HepG2 (cell line): ENCODE data around the gene UNC5CL. TPM values are rescaled to one million over a fixed set of nuclear protein-coding genes. Genes with fewer than 3 reads are reported as not detected.
A peak's percentile ranks its signal among the peaks of the same experiment; 100 is the strongest.

Experiments
- DNMT3B ChIP-seq: conservative IDR thresholded peaks from 2 replicates; pipeline ENCODE4 v1.6.1; 2016; ENCODE audit warnings: missing biosample characterization, control low read depth
- HNRNPK ChIP-seq: fragments of 200-400 bp; formaldehyde crosslinking; IDR thresholded peaks from 2 replicates; pipeline ENCODE4 v1.6.1; 2018; ENCODE audit warnings: low read length, low read depth, moderate library complexity, mild to moderate bottlenecking; ENCODE audit not compliant: poor library complexity, severe bottlenecking
- KDM6A ChIP-seq: IDR thresholded peaks from 2 replicates; pipeline ENCODE4 v1.6.1; 2016; ENCODE audit warnings: low read depth
- MAFF ChIP-seq: IDR thresholded peaks from 2 replicates; pipeline ENCODE4 v1.6.1; 2011; ENCODE audit warnings: low read depth, low read length, improper control_type of control experiment
- NR2F1 ChIP-seq, 2 experiments: fragments of 450-650 bp in 1 of 2; formaldehyde crosslinking in 1 of 2; IDR thresholded peaks; 2 replicates each; pipeline versions ENCODE4 v1.5.0 to v1.6.1; 2016 to 2020; ENCODE audit warnings: mild to moderate bottlenecking in 1 of 2, missing compliant biosample characterization in 1 of 2, missing genetic modification reagents in 1 of 2, moderate library complexity in 1 of 2
- NR2F6 ChIP-seq, 2 experiments: IDR thresholded peaks; 2 replicates each; pipeline ENCODE4 v1.6.1; 2016; ENCODE audit warnings: antibody characterized with exemption in 1 of 2, mild to moderate bottlenecking in 1 of 2
- PATZ1 ChIP-seq: sonication (generic); formaldehyde crosslinking; IDR thresholded peaks from 2 replicates; pipeline ENCODE4 v1.4.0; 2020; ENCODE audit warnings: missing genetic modification reagents
- SAP130 ChIP-seq: IDR thresholded peaks from 2 replicates; pipeline ENCODE4 v1.6.1; 2016; ENCODE audit warnings: low read depth
- SETDB1 ChIP-seq: sonication (generic); formaldehyde crosslinking; IDR thresholded peaks from 2 replicates; pipeline ENCODE4 v1.5.1; 2020; ENCODE audit warnings: missing genetic modification reagents, mild to moderate bottlenecking, borderline replicate concordance
- SOX13 ChIP-seq, 3 experiments: fragments of 450-650 bp in 1 of 3; sonication (generic) in 1 of 3; formaldehyde crosslinking in 1 of 3; IDR thresholded peaks in 2 of 3; conservative IDR thresholded peaks in 1 of 3; 2 replicates each; pipeline versions ENCODE4 v1.5.0 to v1.6.1; 2016 to 2020; ENCODE audit warnings: antibody characterized with exemption in 1 of 3, mild to moderate bottlenecking in 1 of 3, missing compliant biosample characterization in 1 of 3, missing genetic modification reagents in 1 of 3, moderate library complexity in 1 of 3
- ZNF180 ChIP-seq: sonication (generic); formaldehyde crosslinking; IDR thresholded peaks from 2 replicates; pipeline ENCODE4 v1.4.0; 2020; ENCODE audit warnings: low read depth, missing genetic modification reagents, borderline replicate concordance
- ZNF230 ChIP-seq: sonication (generic); formaldehyde crosslinking; IDR thresholded peaks from 2 replicates; pipeline ENCODE4 v1.4.0; 2020; ENCODE audit warnings: mild to moderate bottlenecking, missing genetic modification reagents
- ZNF33A ChIP-seq: sonication (generic); formaldehyde crosslinking; IDR thresholded peaks from 2 replicates; pipeline ENCODE4 v1.5.1; 2020; ENCODE audit warnings: missing genetic modification reagents, mild to moderate bottlenecking, moderate library complexity, borderline replicate concordance
- ZNF503 ChIP-seq: sonication (generic); formaldehyde crosslinking; IDR thresholded peaks from 2 replicates; pipeline ENCODE4 v1.4.0; 2020; ENCODE audit warnings: missing genetic modification reagents
- ZNF543 ChIP-seq: sonication (generic); formaldehyde crosslinking; IDR thresholded peaks from 2 replicates; pipeline ENCODE4 v1.4.0; 2020; ENCODE audit warnings: mild to moderate bottlenecking, missing genetic modification reagents
- ZNF557 ChIP-seq: sonication (generic); formaldehyde crosslinking; IDR thresholded peaks from 2 replicates; pipeline ENCODE4 v1.4.0; 2020; ENCODE audit warnings: missing genetic modification reagents
- ZNF597 ChIP-seq: sonication (generic); formaldehyde crosslinking; IDR thresholded peaks from 2 replicates; pipeline ENCODE4 v1.5.0; 2020; ENCODE audit warnings: missing genetic modification reagents
- polyA plus RNA-seq, 8 experiments: library from polyadenylated mRNA; depleted of rRNA in 3 of 8; stranded (reverse) in 7 of 8; unstranded in 1 of 8; fragments of >200 nt; fragmentation: Illumina TruSeq in 4 of 8; extraction: Trizol in 4 of 8; gene quantifications; 2 replicates each; pipeline versions ENCODE4 v1.2.1 to v1.2.3, GENCODE V29; 2011 to 2016; ENCODE audit warnings: low read depth in 4 of 8, missing spikeins in 1 of 8, mixed read lengths in 1 of 8; ENCODE audit not compliant: insufficient read depth in 1 of 8
- total RNA-seq, 5 experiments: library from RNA; depleted of rRNA; stranded (reverse); fragments of >200 nt; fragmentation: Illumina TruSeq; extraction: Trizol; gene quantifications; 2 replicates each; pipeline ENCODE4 v1.2.3, GENCODE V29; 2016; ENCODE audit warnings: low read depth in 1 of 5
- TF ChIP-seq, protein P1 (sequence below): IDR thresholded peaks from 2 replicates; pipeline ENCODE4 v1.6.1; 2016; ENCODE audit warnings: missing compliant biosample characterization, missing genetic modification reagents, borderline replicate concordance
- TF ChIP-seq, protein P2 (sequence below): sonication (generic); formaldehyde crosslinking; IDR thresholded peaks from 2 replicates; pipeline ENCODE4 v1.4.0; 2020; ENCODE audit warnings: mild to moderate bottlenecking, missing genetic modification reagents

UNC5CL gene
- total and polyA plus RNA-seq, 2 of the 13 experiments (the other 11 are each of a cell fraction or from before 2014, with no cell fraction given): 2.4 to 2.5 TPM

DNA sequence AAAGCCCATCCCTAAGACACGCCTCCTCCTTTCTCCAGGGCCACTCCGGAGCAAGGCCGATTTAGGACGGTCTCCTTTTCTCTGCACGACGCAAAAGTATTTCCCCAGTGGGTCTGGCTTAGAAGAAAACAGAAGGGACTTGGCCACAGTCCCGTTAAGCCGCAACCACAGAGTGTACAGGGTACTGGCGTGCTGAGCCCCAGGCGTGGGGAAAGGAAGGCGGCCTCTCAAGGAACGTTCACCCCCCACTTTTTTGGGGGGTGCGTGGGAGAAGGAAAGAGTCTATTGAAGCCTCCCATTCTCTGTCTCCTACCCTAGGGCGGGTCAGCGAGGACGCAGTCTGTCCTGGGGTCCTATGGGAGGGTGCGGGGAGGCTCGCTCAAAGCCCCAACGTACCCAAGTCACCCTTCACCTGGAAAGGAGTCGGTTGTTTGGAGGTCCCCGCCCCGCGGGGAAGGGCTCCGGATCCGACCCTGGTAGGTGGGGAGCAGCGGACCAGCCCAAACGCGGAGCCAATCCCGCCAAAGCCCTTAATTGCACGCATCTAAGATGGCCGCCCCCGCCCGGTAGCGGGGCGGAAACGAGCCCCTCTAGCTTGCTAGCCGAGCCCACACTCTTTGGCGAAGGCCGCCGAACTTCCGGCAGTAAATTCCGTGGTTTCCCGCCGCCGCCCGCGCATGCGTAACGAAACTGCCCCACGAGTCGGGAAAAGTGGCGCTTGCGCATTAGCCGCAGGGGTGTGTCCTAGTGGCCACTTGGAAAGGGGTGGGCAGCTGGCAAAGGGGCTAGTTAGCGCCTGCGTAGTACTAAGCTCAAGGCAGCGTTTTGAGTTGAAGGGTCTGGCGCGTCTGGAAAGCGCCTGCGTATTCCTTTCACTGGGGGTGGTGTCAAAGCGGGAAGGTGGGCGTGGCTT, 33.2 kb upstream of the UNC5CL start, which contains the start of gene OARD1 (continued):
- TF ChIP-seq, protein P1, sequence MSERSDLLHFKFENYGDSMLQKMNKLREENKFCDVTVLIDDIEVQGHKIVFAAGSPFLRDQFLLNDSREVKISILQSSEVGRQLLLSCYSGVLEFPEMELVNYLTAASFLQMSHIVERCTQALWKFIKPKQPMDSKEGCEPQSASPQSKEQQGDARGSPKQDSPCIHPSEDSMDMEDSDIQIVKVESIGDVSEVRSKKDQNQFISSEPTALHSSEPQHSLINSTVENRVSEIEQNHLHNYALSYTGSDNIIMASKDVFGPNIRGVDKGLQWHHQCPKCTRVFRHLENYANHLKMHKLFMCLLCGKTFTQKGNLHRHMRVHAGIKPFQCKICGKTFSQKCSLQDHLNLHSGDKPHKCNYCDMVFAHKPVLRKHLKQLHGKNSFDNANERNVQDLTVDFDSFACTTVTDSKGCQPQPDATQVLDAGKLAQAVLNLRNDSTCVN (CRISPR knock-in tag): peak; percentile 5; the same call in 1 of the 2 replicates
- peak; percentile 84 for TF ChIP-seq ZNF557 (CRISPR knock-in tag)
- TF ChIP-seq ZNF230 (CRISPR knock-in tag): peak; percentile 94
- TF ChIP-seq, protein P2, sequence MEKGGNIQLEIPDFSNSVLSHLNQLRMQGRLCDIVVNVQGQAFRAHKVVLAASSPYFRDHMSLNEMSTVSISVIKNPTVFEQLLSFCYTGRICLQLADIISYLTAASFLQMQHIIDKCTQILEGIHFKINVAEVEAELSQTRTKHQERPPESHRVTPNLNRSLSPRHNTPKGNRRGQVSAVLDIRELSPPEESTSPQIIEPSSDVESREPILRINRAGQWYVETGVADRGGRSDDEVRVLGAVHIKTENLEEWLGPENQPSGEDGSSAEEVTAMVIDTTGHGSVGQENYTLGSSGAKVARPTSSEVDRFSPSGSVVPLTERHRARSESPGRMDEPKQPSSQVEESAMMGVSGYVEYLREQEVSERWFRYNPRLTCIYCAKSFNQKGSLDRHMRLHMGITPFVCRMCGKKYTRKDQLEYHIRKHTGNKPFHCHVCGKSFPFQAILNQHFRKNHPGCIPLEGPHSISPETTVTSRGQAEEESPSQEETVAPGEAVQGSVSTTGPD: peak; percentile 61; the same call in 1 of the 2 replicates
- TF ChIP-seq ZNF503 (CRISPR knock-in tag): peak; percentile 66; the same call in 1 of the 2 replicates
- peak; percentile 18; the same call in 1 of the 2 replicates for TF ChIP-seq DNMT3B (CRISPR knock-in tag)
- 0 out of 2 replicates have a peak, but pooled peaks have one; percentile 7 for TF ChIP-seq SOX13 (IDR thresholded peaks at IDR 0.05)
- no peak; a peak in 1 of 4 replicates for TF ChIP-seq SOX13 (CRISPR knock-in tag; conservative IDR thresholded peaks at IDR 0.05 in 1 of 2, IDR thresholded peaks at IDR 0.05 in 1 of 2)
- peak; percentile 65 for TF ChIP-seq ZNF543 (CRISPR knock-in tag)
- peak; percentile 29; the same call in 1 of the 2 replicates for TF ChIP-seq PATZ1 (CRISPR knock-in tag)
- TF ChIP-seq ZNF33A (CRISPR knock-in tag): no peak
- TF ChIP-seq ZNF597: no peak
- no peak; the same call in 1 of the 2 replicates for TF ChIP-seq NR2F6 (IDR thresholded peaks at IDR 0.05)
- peak; percentile 19; the same call in 1 of the 2 replicates for TF ChIP-seq NR2F6 (CRISPR knock-in tag; IDR thresholded peaks at IDR 0.05)
- no peak for TF ChIP-seq MAFF
- no peak for TF ChIP-seq SETDB1 (CRISPR knock-in tag)
- no peak for TF ChIP-seq ZNF180 (CRISPR knock-in tag)
- no peak for TF ChIP-seq NR2F1 (CRISPR knock-in tag; IDR thresholded peaks at IDR 0.05)
- TF ChIP-seq KDM6A (CRISPR knock-in tag): no peak
- TF ChIP-seq HNRNPK: no peak
- peak; percentile 84 for TF ChIP-seq SAP130 (CRISPR knock-in tag)
